ENCODE measurements around the gene HOXA7.

DNA sequence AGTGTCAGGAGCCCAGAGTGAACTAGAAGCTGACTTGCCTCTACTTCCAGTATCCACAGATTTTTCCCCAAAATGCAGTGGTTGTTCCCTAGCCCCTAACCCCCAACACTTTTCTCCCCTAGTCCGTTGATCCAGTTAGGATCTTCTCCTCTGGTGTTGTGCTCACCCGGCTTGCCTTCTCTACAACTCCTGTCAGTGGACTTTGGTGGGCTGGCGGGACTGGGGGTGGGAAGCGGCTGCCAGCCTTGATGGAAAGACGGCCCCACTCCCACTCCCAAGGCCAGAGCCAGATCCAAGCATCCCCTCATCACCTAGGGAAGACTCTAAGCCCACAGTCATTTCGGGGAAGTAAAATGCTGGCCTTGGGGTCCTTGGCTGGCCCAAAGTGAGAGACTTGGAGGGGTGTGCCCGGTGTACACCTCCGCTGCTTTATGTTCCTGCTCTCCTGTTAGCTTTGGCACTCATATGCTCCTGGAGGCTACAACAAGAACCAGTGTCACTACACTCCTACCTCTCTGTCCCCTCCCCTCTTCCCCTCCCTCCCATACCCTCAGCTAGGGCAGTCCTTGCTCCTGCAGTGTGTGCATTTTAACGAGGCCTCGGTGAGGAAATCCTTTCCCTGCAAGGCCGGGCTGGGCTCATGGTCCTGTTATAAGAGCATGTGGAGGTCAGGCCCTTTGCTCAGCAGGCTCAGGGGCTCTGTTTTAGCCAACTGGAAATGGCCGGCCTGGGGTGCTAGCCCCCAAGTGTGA, 18.6 kb upstream of the HOXA7 start:
- TF ChIP-seq CTCF (IDR thresholded peaks at IDR 0.05) (no peak), POLR2A (IDR thresholded peaks at IDR 0.05) (peak; percentile 96), POLR2AphosphoS5 (IDR thresholded peaks at IDR 0.05) (peak; percentile 94 to 97 (median 95)), EP300 (IDR thresholded peaks at IDR 0.05; ENCODE audit: low read depth) (no peak)
